HG02798 (cell line): Measurements from ENCODE around the gene CFAP410.
"Not testable (repeated sequence)": the region's sequence is repeated elsewhere in the genome, so short reads cannot be mapped to it uniquely, and the experiment has no call there.

Experiments used
- ATAC-seq: cut with Tn5 transposase; IDR thresholded peaks from one replicate; pipeline ENCODE4 v1.9.1; 2021; ENCODE audit warnings: mild to moderate bottlenecking; ENCODE audit not compliant: unreplicated experiment, poor library complexity

CFAP410 gene

DNA sequence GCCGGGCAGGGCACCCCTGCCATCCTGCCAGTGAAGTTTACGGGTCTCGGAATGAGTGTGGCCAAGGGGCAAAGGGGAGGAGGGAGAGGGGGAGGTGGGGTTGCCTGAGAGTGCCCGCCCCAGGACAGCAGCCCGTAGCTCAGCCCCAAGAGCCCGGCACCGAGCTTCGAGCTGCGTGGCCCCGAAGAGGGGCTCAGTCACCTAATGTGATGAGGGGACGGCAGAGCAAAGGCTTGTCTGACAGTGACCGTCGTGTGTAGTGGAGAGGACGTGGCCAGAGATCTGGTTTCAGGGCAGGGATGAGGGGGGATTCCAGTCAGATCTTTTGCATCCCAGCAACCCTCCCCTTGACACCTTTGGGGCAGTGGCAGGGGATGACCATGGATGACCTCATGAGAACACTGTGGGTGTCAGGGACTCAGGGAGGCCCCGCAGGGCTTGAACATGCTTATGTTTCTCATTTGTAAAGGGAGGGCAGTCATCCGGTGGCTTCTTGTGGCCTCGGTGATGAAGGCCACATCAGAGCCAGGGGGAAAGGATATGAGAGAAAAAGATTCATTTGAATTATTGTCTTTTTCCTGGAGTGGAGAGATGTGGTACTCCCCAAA lies 13.2 kb upstream of the CFAP410 start:
- no peak for ATAC-seq

DNA sequence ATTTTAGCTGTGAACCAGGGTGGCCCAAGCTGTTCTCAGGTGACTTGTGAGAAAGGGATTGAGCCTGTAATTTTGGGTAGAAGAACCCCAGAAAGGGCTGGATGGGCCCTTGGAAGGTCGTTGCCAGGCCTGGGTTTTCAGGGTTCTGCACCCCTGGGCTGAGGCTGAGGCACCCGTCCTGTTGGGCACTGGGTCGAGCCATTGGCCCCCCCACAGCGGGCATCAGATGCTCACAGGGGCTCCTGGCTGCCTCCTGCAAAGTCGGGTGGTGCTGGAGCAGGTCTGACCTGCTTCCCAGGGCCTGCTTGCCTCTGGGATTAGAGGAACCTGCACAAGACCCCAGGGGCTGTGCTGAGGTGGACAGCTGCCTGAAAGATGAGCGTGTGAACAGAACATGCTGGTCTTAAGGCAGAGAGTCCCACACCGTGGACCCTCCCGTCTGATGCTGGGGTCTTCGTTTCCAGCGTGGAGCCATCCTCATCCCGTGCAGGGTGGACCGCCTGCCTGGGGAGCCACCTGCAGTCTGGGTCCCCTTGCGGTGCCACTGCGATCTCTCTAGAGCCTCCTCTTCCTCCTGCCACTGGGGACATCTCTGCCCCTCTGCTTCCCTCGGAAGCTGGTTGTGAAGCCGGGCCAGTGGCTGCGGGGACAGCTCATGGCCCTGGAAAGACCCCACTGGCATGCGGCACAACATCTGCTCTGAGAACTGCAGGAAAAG lies 12.5 kb upstream of the CFAP410 start:
- no peak for ATAC-seq

DNA sequence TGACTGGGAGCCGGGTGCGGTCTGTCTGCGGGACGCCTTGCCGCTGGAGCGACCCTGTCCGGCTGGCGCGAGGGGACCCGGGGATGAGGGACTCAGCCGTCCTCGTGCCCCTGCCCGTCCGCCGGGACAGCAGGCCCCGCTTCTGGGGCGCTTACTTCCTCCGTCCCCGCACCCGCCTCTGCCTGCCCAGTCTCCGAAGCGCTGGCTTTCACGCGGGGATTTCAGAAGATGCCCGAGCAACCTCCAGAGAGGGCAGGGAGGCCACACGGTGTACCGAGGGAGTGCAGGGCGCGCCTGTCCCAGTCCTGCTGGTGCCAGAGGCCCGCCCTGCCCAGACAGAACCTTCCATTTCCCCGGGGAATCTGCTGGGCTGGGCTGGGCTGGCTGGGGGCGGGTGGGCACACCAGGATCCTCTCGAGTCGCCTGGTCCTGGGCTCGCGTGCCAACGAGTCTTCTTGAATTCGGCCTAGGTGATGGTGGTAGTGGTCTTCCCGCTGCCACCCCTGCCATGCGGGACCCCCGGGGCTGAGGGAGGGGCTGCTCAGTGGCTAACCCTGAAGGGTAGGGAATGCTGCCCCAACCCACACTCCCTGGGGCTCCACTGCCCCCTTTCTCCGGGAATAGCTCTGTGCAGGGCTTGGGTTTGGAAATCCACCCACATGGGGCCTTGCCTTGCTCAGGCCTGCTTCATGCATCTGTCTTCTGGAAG lies 11.7 kb upstream of the CFAP410 start:
- ATAC-seq: no peak

DNA sequence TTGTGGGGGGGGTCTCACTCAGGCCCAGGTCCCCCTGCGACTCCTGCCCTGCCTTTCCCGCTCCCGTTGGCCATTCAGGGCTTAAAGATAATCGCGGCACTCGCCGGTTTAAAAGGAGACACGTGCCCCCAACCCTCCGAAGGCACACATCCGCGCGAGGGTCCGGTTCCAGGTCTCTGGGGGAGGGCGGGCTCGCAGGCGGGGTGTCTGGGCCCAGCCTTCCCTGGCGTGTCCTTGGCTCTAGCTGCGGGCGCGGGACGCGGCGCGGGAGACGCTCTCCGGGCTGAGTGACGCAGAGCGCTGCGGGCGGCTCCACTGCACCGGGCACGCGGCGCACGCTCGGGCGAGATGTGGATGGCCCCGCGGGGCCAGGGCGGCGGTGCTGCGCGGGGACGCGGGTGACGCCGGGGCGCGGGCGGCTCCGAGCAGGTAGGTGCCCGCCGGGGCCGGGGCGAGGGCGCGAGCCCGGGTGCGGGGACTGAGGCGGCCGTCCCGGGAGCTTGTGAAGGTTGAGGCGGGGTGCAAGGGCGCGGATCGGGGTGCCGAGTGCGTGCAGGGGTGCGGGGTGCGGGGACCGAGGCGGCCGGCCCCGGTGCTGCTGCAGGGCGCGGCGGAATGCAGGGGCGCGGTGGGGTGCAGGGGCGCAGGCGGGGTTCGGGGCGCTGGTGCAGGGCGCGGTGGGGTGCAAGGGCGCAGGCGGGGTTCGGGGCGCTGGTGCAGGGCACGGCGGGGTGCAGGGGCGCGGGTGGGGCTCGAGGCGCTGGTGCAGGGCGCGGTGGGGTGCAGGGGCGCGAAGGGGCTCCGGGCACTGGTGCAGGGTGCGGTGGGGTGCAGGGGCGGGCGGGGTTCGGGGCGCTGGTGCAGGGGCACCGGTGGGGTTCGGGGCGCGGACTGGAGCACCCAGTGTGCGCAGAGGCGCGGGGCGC lies 10.9 kb upstream of the CFAP410 start:
- no peak for ATAC-seq

DNA sequence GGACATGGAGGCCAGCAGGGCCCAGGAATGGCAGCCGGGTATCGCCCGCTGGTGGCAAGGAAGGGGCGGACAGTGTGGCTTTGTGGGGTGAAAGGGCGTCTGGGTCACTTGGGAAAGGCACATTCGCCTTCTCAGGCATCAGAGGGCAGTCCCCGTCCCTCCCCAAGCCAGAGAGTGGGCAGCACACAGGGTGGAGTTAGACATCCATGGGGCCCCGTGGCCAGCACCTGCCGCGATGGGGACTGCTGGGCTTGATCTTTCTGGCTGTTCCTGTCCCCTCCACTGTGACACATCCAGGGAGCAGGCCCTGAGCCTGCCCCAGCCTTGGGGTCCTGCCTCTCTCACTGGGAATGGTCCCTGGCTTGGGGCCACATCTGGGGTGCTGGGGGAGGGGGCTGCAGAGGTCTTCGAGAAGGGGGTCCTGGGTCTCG lies 10.2 kb upstream of the CFAP410 start:
- ATAC-seq: no peak

DNA sequence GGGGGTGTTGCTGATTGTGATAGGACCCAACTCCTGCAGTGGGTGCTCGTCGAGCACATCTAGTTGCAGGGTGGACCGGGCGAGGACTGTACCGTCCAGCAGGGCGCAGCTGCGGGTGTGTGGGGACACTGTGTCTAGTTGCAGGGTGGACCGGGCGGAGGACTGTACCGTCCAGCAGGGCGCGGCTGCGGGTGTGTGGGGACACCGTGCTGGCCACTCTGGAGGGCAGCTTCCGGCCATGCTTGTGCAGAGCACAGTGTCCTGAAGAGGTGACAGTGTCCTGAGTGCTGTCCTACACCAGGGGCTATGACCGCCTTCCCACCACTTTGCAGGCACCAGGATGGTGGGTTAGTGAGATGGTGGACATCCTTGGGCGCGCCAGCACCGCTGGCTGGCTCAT lies 9.7 kb upstream of the CFAP410 start:
- ATAC-seq: no peak

DNA sequence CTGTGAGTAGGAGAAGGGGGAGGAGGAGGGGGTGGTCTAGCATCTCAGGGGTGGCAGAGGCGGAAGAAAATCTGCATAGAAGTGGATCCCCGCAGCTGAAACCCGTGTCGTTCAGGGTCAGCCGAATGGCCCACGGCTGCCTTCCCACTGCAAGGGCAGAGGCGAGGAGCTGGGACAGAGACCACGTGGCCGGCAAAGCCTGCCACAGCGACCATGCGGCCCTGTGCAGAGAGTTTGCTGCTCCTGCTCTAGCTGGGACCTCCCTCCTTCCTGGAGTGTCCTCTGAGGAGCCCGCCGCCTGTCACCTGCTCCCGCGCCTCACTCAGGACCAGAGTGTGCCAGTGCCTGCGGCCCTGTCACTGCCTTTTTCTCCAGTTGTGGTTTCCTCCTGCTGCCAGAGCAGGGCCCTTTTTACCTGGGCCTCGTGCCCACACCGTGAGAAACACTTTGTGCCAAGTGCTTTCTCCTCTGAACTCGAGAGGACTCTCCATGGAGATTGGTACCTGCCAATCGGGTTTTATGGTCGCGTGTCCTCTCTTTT lies 8.8 kb upstream of the CFAP410 start:
- no peak for ATAC-seq

DNA sequence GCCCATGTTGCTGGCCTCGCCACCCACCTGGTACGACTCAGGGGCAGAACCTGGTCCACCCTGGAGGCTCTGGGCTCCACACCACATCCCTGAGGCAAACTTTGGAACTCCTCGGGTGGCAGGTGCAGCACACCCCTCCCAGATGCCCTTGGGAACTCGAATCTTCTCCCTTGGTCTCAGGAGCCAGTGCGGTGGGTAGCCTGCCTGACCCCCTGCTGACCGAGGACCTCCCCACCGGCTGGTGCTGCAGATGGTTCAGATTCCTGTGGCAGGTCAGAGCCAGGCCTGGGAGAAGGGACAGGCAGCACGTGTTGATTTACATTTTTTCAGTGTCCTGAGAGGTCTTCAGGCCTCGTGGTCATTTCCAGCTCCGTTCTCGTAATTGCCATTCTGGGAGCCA lies 6.3 kb upstream of the CFAP410 start:
- ATAC-seq: no peak

DNA sequence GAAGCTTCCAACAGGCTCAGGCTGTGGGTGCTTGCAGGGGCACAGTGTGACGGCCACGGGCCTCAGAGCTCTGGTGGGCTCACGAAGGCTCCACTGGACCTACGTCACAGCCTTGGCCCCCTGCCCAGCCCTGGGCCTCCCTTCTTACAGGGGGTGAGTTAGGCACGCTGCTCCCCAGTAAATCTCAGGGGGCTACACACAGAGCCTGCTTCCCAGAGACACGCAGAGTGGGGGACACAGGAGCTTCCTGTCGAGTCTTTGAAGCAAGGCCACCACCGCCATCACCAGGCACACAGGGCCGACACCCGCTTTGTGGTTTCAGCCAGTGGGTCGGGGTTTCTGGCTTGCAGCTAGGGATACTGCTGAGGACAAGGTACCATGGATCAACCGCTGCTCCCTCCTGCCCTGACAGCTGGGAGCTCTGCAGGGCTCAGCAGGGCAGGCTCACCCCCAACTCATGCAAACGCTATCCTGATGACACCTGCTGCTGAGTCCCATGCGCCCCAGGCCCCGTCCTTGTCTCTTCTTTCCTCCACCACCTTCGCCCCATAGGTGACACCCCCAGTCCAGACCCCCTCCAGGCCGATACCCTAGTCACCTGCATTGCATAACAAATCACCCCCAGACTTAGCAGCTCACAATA lies 5.5 kb upstream of the CFAP410 start:
- ATAC-seq: no peak

DNA sequence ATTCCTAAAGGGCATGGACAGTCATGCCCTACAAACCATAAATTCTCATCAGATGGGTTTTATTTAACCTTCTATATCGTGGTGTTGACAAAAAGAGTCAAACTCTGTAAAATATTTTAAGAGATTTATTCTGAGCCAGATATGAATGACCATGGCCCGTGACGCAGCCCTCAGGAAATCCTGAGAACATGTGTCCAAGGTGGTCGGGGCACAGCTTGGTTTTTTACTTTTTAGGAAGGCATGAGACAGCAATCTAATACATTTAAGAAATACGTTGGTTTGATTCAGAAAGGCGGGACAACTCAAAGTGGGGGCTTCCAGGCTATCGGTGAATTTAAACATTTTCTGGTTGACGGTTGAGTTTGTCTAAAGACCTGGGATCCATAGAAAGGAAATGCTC lies 3.8 kb upstream of the CFAP410 start:
- ATAC-seq: not testable (repeated sequence)

DNA sequence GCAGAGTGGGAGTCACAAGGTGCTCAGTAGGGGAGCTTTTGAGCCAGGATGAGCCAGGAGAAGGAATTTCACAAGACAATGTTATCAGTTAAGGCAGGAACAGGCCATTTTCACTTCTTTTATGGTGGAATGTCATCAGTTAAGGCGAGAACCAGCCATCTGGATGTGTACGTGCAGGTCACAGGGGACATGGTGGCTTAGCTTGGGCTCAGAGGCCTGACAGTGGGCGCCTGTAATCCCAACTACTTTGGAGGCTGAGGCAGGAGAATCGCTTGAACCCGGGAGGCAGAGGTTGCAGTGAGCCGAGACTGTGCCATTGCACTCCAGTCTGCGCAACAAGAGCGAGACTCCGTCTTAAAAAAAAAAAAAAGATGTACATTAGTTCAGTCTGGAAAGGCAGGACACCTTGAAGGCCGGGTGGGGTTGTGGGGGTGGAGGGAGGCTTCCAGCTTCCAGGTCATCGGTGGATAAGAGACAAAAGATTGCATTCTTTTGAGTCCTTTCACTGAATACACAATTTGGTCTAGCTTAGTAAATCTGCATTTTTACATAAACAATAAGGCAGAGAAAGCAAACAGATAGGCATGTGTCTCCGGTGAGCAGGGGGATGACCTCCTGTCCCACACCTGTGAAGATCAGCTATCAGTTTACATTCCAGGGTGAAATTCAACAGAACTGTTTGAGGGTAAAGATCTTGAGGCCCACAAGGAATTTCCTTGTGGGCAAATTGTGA lies 2.7 kb upstream of the CFAP410 start:
- not testable (repeated sequence) for ATAC-seq

DNA sequence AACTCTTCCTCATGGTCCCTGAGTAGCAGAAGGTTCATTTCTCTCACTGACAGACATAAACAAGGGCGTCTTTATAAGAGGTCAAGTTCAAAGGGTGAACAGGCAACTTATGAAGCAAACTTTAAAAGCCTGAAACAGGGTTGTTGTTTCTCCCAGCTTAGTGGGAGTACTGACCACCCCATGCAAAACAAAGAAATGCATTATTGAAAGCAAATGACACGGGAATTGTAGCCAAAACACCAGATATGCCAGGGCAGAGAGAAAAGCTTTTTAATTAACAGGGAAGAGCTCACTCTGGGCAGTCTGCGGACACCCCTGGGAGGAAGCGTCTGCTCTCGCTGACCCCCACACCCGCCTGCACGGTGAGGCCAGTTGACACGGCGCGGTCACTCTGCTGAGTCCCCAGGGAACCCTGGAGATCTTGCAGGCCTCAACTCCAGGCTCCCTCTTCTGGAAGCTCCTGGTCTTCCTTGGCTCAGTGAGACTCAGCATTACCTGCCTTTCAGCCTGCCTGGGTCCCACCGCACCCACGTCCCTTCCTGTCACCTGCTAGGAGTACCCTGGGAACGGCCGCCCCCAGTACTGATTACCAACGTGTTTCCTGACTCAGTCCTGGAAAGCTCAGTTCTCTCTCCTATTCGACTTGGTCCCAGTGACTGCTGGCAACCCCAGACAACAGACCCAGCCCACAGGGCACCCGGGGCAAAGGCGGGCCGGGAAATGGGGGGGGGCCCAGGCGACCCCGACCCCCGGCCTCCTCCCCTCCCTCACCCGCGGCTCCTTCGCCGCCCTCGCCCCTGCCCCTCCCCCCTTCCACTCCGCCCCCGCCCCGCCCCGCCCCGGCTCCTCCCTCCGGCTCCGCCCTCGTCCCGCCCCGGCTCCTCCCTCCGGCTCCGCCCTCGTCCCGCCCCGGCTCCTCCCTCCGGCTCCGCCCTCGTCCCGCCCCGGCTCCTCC lies 972 bp downstream of the CFAP410 start:
- ATAC-seq: no peak

DNA sequence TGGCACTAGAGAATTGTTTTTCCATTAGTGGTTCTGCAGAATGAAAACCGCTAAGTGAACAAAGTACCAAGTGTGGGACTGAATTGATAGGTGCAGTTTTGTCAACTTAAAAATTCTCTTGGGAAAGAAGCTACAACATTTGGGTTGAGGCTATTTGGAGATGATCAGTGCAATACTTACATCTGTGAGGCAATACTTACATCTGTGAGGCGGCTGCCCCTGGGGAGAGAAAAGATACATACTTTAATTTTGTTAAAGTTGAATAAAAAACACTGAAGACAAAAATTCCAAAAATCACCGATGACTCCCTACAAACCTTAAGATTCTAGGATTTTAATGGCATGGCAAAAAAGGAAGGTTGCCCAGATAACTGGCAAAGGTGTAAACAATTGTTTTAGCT lies 1.7 kb downstream of the CFAP410 start:
- no peak for ATAC-seq

DNA sequence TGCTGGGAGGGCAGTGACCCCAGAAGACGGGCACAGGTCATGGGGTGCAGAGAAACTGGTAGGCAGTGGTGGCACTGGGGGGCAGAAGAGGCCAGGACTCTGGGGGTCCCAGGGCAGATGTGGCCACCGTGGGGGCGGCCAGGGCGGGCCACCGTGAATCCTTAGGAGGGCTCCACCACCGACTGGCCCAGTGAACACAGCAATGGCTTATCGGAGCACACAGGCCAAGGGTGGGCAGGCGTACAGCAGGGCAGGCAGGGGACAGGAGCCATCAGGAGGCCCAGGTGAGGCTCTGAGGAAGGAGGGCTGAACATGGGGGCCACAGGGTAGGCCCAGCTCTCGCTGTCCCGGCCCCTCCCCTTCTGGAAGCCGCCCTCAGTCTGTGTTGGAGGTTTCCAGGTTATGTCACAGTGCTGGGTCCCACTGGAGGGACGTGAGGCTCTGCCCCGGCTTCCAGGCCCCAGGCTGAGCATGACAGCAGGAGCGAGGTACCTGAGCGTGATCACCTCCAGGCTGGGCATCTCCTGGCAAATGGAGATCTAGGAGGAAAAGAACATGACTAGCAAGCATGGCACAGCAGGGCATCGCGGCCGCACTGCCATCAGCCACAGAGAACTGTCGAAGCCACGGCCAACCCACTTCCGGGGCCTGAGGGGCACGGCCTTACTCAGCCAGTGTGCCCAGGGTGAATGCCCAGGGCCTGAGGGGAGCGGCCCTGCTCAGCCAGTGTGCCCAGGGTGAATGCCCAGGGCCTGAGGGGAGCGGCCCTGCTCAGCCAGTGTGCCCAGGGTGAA lies 3.7 kb downstream of the CFAP410 start:
- no peak for ATAC-seq

DNA sequence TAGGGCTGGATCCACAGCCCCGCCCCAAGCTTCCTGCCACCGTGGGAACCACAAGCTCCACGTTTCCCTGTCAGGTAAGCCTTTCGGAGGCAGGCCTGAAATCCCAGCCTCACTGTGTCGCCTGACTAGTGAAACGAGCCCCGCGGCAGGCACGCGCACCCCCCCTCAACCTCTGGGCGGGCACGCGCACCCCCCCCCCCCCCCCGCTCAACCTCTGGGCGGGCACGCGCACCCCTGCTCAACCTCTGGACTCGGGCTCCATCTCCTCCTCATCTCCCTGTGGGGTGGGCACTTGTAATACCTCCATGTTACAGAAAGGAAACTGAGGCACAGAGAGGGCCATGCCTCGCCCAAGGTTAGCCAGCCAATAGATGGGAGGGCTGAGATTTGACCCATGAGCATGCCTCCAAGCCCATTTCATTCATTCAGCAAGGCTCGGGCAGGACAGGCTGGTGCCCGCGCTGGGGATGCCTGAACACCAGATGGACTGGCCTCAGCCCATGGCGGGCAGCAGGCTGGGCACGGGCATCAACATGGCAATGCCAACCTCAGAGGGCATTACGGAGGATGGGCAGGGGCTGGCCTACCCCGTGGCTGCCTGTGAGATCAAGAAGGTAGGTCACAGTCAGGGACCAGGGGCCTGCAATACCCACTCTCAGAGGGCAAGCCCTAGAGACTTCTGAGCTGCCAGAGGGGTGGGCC lies 4.7 kb downstream of the CFAP410 start:
- ATAC-seq: no peak

DNA sequence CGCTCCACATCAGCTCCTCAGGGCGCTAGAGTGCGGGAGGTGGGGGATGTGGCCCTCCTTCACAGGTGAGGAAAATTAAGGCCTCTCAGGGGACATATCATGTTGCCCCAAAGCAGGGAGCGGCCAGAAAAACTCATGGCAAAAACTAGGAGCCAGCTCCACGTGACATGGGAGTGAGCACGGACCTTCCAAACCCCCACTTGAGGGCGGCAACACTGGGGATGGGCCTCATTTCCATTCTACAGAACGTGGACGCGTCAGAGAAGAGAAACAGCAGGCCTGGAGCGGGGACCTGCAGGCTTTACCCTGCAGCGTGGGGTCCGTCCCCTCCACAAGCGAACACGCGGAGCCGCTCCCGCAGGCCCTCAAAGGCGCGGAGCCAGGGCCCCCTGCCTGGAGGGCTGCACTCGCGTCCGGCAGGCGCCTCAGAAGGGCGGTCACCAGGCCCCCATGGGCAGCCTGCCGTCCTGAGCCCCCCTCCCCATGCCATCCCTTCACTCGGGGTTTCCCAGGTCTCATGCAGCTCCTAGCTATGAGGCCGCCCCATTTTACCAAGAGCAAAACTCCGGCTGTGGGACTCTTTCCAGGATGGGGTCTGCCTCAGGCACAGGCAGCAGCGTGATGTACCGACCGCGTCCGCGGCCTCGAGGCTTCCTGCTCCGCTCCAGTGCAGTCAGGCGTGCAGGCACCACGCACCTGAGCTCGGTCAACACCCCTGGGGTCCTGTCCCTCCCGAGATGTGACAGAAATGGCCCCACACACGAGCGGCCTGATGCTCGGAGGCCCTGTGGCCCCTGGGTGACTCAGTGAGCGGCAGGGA lies 5.5 kb downstream of the CFAP410 start:
- no peak for ATAC-seq
